Activated T-helper 9 cell treated with anti-CD3 and anti-CD28 coated beads, Interleukin-2, amount 50 U/mL, for 16 hours (primary cell): ENCODE results near the gene SMARCD3.

Experiments used
- DNase-seq: peaks from one replicate; pipeline ENCODE4 v3.0.0-alpha.2; 2020; ENCODE audit warnings: low read depth

Gene SMARCD3

DNA sequence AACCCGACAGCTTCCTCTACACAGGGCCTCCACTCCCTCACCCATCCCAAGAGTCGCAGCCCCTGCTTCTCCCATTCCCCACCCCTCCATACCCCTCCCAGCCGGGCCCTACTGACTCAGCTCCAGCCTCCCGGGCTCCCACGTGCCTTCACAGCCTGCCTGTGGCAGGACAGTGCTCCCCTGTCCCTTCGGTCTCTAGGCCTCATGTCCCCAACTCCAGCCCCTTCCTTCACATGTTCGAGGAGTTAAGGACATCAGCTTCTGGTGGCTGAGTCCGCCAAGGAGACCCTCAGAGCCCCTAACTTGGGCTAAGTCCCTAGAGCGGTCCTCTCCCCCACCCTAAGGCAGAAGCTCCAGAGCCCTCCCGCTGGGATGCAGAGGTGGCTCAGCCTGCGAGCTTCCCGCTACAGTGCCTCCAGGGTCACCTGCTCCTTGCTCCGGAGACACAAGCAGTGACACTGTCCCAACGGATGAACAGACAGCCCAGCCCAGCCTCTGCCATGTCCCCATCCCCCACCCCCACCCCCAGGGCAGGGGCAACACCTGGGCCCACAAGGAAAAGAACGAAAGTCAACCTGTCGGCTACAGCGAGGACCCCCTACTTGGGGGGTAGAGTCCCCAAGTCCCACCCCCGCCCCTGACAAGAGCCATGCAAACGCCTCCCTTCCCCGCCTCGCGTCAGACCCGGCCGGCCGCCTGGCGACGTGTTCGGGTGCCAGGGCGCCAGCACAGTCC is 716 bp downstream of the SMARCD3 start:
- no peak for DNase-seq

DNA sequence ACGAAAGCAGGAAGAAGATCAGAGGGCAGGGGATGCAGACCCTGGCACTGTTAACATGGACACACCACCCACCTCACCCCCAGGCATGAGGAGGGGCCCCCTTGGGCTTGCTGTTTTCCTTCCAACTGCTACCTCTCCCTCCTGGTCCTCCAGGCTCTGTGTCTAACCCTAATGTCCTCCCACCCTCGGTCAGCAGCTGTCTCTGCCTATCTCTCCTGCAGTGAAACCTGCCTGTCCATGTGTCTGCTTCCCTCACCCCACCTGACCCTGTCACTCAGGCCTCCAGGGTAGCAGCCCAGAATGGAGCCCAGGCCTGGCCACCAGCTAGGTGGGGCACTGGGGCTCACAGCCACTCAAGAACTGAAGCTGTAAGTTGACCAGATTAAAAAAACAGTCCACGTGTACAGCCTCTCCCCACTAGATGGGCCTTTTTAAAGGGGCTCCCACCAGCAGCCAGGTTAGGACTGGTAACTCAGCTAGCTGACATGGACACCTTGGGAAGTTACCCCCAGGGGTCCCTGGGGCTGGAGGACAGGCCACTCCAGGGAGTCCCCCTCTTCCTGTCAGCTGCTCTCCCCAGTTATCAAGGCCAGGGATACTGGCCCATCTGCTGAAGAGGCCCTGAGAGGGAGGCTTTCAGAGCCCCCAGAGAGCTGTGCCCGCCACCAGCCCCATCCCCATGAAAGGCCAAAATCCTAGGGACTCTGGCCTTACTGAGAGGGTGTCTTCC is 1.5 kb downstream of the SMARCD3 start:
- no peak for DNase-seq

DNA sequence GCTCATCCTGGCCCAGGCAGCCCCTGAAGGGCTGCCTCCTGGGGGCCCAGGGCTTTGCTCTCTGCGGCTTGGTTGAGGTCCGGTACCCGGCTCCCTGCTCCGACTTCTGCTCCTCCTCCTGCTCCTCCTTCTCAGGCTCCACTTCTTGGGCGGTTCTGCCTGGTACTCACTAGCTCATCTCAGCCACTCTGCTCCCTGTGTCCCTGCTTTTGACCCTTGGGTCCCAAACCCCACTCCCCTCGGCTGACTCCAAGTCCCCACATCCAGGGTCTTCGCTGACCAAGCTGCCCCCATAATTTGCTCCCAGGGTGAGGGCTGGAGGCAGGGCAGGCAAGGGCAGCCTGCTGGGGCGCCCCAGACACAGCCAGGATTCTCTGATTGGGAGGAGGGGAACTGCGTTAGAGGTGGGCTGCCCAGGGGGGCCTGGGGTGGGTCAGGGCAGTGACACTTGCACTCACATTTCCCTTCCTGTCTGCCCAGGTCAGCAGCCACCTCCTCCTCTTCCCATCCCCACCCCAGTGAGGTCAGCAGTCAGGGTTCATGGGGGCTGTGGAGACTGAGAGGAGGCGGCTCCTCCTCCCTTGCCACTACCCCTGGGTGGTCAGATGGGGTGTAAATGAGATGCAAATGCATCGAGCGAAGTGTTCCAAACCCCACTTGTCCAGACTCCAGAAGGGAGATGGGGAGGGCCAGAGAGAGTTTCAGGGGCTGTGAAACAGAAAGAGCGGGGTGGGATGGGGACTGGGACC is 2.2 kb downstream of the SMARCD3 start:
- DNase-seq = no peak

DNA sequence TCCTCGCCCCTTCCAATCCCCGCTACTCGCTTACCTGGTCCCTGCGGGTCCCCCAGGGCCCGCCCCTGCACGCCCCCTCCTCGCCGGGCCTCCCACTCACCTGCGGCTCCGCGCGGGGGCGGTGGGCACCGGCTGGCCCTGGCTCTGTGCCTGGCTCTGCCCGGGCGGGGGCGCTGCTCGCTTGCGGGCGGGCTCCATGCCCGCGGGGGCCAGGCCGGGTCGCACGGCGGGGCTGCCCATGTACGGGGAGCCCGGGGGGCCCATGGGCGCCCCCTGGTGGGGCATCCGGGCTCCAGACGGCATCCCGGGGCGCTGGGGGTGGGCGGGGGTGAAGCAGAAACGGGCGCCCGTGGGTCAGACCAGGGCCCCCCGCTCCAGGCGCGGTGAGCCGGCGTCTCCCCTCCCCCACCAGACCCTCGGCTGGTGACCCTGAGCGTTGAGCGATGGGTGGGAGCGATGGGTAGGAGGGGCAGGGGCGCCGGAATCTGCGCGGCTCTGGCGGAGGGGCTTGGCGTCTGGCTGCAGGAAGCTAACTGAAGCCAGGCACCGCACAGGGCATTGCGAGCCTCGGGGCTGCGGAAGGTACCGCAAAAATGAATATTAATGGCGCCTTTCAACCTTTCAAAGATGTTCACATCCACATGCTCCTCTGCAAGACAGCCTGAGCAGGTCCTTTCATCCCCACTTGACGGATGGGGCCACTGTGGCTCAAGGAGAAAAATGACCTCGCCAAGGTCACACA is 3.0 kb downstream of the SMARCD3 start:
- peak; percentile 51 for DNase-seq

DNA sequence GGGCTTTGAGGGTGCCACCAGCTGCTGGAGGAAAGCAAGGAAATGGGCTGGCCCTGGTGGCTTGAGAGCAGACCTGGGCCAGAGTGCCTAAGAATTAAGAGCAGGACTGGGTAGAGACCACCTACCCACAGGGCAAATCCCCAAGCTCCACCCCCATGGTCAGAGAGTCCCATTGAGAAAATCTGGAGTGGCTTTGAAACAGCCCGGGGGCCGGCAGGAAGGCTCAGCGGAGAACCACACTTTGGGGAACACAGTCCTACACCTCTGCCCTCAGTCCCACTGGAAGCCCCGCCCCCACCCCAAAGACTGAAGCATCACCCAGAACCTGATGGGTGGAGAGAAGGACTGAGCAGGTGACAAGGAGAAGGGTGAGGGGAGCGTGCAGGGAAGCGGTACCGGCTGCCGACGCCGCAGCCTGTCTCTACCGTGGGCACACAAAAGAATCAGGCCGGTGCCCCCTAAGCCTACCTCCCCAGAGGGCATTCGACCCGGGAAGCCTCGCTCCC is 3.6 kb downstream of the SMARCD3 start:
- DNase-seq = no peak

DNA sequence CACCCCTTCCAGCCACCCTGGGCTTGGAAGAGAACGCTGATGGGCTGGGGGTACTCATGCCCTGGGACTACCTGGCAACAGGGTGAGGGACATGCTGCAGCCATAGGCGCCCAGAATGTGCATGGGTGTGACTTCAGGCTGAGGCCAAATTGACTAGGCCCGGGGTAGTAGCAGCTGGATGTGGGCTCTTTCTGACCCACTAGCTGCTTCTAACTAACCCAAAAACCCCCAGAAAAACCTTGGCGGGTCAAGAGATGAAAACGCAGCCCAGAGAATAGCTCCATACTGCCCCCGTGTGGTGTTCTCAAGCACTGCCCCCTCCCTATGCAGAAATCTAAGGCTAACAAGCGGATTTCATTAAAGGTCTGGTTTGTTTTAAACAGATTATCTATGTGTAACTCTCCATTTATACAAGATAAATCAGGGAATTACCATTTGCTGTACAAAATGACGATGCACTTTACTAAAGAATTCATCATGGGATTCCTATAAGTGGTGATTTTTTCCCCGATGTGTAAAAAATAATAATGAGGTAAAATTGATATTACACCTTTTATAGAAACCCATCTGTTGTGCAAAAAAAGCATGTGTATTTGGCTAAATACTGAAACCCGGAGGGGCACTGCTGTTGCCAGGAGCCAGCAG is 4.2 kb downstream of the SMARCD3 start:
- no peak for DNase-seq

DNA sequence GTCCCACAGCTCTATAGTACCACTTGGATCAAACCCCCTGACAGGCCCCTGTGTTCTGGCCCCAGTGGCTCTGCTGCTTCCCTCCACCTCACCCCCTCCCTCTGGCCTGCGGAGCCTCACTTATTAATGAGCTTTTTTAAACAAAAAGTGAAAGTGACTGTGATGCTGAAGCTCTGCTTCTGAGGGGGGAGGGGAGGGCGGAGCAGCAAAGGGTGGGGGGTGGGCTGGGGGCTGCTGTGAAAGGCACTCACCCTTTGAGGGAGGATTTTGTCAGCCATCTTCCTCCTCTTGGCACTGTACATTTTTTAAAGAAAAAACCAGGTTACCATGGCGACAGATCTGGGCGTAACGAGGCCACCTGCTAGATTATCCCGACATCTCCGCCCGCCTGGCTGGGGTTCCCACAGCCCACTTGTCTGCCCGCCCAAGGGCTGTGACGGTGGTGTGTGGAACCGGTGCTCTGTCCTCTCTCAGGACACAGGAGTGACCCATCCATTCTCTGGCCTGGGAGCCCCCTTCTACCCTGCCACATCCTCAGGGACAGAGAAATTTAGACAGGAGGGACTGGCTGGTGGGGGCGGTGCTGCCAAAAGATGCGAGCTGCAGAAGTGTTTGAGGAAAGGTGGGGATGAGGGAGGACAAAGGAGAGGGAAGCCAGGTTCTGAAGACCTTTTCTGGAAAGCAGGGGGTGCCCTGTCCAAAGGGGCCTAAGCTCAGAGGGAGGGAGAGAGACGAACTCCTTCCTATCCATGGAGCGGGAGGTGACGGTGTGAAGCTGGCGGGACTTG is 4.9 kb downstream of the SMARCD3 start:
- no peak for DNase-seq

DNA sequence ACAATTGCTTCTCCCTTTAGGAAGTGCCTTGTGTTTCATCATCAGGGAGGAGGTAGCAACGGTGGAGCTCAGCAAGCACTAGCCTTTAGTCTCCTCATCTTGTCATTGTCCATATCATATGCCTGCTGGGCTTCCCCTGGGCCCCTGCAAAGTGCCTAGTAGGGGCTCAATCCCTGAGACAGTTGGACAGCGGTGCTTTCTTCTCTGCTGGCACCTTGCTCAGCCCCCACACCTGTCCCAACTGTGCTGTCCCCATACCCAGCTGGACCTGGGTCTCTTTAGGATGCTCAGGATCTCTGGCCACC is 5.5 kb downstream of the SMARCD3 start:
- no peak for DNase-seq

DNA sequence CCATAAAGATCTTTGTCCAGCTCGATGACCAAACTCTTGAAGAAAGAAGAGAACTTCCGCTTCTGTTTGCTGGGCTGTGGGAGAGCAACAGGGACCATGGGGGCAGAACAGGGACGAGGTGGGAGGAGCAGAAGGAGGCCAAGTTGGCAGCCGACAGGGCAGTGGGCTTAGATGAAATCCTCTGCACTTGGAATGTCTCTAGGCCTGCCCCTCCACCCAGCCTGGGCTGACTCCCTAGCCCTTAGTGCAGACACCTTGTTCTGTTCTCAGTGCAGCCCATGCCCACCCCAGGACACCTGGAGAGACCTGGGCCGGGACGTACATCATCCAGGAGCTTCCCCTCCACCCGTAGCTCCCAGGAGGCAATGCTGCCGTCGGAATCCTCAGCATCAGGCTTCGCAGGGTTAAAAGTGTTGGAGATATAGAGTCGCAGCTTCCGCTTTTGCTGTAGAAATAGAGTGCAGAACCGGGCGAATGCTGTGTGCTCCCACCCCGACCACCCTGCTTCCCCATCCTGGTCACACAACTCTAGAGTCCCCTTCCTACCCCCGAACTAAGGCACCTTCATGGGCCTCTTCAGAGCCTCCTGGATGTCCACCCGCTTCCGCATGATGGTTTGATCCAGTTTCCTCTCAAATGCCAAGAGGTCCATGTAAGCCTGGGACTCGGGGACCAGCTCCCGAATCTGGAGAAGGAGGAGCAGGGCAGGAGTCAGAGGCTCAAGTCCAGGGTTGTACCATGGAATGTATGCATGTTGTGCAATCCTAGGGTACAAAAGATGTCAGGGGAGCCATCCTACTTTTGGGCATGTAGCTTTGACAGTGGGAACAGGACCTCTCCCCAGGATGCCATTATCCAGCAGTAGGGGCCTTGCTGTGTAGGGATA is 6.1 kb downstream of the SMARCD3 start:
- no peak for DNase-seq

DNA sequence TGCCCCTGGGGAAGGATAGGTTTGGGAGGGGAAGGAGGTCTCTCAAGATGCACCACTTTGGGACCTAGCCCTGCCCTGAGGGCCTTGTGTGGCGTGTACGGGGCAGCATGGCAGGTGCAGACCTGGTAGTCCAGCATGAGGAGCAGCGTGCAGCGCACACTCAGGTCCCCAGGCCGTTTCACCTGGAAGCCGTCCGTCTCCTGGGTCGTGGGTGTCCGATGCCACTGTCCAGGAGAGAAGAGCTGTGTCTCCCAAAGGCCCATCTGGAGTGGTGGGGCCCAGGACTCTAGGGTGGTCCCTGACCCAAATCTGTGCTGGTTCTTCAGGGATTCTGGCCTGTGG is 6.8 kb downstream of the SMARCD3 start:
- no peak for DNase-seq

DNA sequence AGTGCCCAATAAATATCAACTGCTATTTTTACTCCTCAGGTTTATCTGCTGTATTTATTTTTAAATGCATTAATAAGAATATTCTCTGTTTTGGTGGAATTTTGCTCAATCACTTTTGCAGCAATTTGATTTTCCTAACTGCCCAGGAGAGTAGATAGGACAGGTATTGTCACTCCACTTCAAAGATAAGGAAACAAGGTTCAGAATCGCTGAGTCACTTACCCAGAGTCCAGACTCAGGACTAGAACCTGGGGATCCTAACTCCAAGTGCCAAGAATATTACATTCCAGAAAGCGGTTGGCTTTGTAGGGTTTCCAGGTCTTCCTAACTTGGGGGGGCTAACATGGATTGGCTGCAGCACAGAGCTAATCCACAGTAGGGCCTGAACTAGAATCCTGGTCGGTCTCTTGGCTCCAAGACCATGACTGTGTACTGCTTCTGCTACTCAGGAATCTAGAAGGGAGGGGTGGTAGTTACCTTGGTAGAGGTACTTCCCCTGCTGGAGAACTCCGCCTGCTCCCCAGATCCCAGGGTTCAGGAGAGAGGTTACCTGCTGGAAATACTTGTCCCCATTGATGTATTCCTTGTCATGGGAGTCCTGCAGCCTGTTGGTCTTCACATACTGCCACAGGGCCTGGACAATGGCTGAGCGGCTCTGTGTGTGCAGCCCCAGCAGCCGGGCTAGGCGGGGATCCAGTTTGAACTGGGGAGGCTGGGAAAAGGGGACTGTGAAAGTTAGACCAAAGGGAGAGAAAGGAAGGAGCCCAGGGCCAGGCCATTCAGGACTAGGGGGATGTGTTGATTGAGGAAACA is 7.3 kb downstream of the SMARCD3 start:
- DNase-seq = no peak

DNA sequence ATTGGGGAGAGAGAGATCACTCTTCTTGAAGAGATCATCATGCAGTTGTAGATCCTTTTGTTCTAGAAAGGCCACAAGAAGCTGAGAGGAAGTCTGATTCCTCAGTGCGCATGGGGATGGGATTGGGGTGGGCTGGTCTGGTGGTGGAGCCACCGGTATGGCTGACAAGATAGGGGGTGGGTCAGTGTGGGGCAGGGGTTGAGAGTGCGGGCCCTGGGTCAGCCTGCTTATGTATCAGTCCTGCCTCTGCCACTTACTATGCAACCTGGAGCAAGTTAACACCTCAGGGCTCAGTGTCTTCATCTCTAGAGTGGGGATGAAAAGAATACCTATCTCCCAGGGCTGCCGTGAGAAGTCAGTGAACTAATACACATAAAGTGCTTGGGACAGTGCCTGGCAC is 8.0 kb downstream of the SMARCD3 start:
- no peak for DNase-seq

DNA sequence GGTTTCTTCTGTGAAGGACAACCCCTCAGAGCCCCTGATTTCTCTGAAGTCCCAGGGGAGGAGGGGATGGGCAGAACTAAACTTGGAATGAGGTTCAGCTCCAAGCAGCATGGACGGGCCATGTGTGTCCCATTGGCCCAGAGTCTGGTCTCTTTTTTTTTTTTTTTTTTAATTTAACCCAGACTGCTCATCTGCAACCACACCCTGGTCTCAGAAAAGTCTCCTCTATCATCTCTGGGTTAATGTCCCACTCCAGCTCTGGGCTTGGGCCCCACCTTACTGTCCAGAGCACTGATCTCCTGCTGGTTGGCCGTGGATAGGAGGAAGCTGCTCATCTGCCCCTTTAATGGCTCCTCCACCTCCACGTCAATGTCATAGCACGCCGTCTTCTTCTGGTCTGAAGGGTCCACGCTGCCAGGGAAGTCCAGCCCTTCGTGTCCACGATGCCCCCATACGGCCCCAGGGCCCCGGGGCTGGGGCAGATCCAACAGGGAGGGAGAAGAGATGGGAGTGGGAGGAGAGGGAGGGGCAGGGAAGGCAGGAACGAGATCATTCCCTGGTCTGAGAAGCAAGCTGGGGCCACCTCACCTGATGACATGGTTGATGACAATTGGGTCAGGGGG is 8.5 kb downstream of the SMARCD3 start:
- DNase-seq = no peak

DNA sequence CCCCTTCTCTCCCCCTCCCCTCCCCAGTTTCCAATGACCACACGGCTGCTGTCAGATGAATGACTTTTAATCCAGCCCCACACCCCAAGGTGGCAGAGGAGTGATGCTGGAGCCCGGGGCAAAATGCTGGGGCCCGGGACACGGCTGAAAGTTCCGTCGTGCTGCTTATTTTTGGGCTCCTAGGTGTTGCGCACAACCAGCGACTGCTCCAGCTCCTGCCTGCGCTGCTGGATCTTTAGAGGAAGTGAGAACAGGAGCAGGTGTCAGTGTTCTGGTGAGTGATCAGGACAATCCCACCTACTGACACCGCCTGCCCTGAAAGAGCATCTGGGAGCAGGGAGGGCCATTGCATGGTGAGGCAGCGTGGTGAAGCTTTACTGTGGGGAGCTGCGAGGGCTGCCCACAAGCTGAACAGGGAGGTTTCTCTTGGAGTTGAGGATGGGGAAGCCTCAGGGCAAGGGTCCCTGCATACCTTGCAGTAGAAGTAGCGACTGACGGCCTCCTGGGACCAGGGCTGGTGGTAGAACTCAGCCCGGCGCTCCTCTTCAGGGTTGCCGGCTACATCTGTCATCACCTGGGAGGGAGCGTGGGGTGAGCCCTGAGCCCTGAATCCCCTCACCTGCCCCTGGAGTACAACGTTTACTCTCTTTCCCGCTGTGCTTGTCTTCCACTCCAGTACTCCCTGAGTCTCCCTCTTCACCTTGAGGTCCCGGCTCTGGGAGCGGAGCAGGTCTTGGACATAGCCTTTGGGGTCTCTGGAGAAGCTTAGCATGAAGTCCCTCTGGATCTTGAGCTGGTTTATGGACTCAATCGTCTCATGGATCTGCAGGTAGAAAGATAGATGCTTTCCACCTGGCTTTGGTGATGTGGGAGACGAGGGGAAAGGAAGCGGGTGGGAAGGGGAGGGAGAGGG is 9.3 kb downstream of the SMARCD3 start:
- no peak for DNase-seq

DNA sequence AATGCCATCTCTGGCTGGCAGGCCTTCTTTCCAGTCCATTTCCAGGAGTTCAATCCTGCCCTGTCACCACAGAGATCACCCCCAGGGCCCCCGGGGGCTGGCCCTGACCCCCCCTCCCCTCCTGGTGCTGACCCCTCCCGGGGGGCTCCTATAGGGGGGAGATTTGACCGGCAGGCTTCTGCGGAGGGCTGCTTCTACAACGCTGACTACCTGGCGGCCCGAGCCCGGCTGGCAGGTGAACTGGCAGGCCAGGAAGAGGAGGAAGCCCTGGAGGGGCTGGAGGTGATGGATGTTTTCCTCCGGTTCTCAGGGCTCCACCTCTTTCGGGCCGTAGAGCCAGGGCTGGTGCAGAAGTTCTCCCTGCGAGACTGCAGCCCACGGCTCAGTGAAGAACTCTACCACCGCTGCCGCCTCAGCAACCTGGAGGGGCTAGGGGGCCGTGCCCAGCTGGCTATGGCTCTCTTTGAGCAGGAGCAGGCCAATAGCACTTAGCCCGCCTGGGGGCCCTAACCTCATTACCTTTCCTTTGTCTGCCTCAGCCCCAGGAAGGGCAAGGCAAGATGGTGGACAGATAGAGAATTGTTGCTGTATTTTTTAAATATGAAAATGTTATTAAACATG is 10.2 kb downstream of the SMARCD3 start:
- DNase-seq = no peak

DNA sequence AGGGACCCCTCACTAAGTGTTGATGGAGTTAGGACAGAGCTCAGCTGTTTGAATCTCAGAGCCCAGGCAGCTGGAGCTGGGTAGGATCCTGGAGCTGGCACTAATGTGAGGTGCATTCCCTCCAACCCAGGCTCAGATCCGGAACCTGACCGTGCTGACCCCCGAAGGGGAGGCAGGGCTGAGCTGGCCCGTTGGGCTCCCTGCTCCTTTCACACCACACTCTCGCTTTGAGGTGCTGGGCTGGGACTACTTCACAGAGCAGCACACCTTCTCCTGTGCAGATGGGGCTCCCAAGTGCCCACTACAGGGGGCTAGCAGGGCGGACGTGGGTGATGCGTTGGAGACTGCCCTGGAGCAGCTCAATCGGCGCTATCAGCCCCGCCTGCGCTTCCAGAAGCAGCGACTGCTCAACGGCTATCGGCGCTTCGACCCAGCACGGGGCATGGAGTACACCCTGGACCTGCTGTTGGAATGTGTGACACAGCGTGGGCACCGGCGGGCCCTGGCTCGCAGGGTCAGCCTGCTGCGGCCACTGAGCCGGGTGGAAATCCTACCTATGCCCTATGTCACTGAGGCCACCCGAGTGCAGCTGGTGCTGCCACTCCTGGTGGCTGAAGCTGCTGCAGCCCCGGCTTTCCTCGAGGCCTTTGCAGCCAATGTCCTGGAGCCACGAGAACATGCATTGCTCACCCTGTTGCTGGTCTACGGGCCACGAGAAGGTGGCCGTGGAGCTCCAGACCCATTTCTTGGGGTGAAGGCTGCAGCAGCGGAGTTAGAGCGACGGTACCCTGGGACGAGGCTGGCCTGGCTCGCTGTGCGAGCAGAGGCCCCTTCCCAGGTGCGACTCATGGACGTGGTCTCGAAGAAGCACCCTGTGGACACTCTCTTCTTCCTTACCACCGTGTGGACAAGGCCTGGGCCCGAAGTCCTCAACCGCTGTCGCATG is 11.0 kb downstream of the SMARCD3 start:
- no peak for DNase-seq
